Stomach (tissue), 9 donors: Measurements from ENCODE around the gene SNRK. TPM values are rescaled to one million over a fixed set of nuclear protein-coding genes. Genes with fewer than 3 reads are reported as not detected.
"Not testable (repeated sequence)": the region's sequence is repeated elsewhere in the genome, so short reads cannot be mapped to it uniquely, and the experiment has no call there.

Experiments
- DNase-seq, 2 donors: peaks; one replicate each; pipeline versions ENCODE4 v3.0.0 to v3.0.0-alpha.2; 2013 to 2019
- H3K27ac ChIP-seq, 5 donors: fragments of 200-600 bp in 4 of 5; sonication (generic) in 4 of 5; one replicate each; pipeline ENCODE4 v1.5.1; 2013 to 2019; ENCODE audit warnings: mild to moderate bottlenecking in 1 of 5, moderate library complexity in 1 of 5
- H3K27me3 ChIP-seq, 3 donors: fragments of 200-600 bp; sonication (generic); one replicate each; pipeline ENCODE4 v1.5.1; 2017 to 2019; ENCODE audit warnings: mixed run types in 1 of 3
- H3K36me3 ChIP-seq, 4 donors: fragments of 200-600 bp; sonication (generic); 1 replicate in 3 of 4; 2 replicates in 1 of 4; pipeline ENCODE4 v1.5.1; 2016 to 2019
- H3K4me1 ChIP-seq, 4 donors: fragments of 200-600 bp; sonication (generic); one replicate each; pipeline ENCODE4 v1.5.1; 2016 to 2019
- H3K4me3 ChIP-seq, 4 donors: fragments of 200-600 bp; sonication (generic) in 3 of 4; one replicate each; pipeline ENCODE4 v1.5.1; 2016 to 2019; ENCODE audit warnings: mild to moderate bottlenecking in 1 of 4
- H3K9me3 ChIP-seq, 4 donors: fragments of 200-600 bp; sonication (generic); one replicate each; pipeline ENCODE4 v1.5.1; 2016 to 2019
- EP300 ChIP-seq: sonication (generic); formaldehyde crosslinking; IDR thresholded peaks from one replicate; pipeline ENCODE4 v1.6.1; 2017; ENCODE audit warnings: antibody characterized with exemption
- POLR2A ChIP-seq, 4 donors: fragments of 450-650 bp; IDR thresholded peaks; one replicate each; pipeline ENCODE4 v1.6.1; 2016; ENCODE audit warnings: antibody characterized with exemption in 4 of 4, control low read depth in 2 of 4, mild to moderate bottlenecking in 1 of 4, moderate library complexity in 1 of 4
- POLR2AphosphoS5 ChIP-seq, 3 donors: sonication (generic); formaldehyde crosslinking; IDR thresholded peaks; one replicate each; pipeline ENCODE4 v1.6.1; 2016; ENCODE audit warnings: antibody characterized with exemption in 3 of 3
- WGBS, 5 donors: extraction: QIAGEN DNeasy Blood & Tissue Kit in 3 of 5; methylation state at CpG; one replicate each; pipeline versions ENCODE4 v1.1.5 to v1.1.7; 2013 to 2018; 5-methylcytosine and 5-hydroxymethylcytosine counted together
- intact Hi-C: fragments of 100-400 bp; cut with DNase I; formaldehyde crosslinking; loops from one replicate; pipeline ENCODE4 v1.15.1; 2023; ENCODE audit warnings: low total_unique reads
- polyA plus RNA-seq, 3 donors: library from polyadenylated mRNA; stranded (reverse); fragments of 200-250 nt; gene quantifications; one replicate each; pipeline ENCODE4 v1.2.3, GENCODE V29; 2013
- total RNA-seq, 5 donors: library from RNA; depleted of rRNA; stranded (reverse); fragments of >200 nt; gene quantifications; one replicate each; pipeline versions ENCODE4 v1.1.0 to v1.2.3, GENCODE V29; 2014 to 2016
- TF ChIP-seq, protein P1 (sequence below), 7 experiments: fragments of 450-650 bp in 4 of 7; fragments of 200-600 bp in 3 of 7; sonication (generic) in 3 of 7; IDR thresholded peaks; one replicate each; pipeline ENCODE4 v1.5.1; 2016 to 2019; ENCODE audit warnings: antibody characterized with exemption in 7 of 7, control low read depth in 2 of 7, mild to moderate bottlenecking in 1 of 7
- donor health status: healthy with polysubstance abuse.
- donor health status: Bipolar disorder and iron deficiency.
- donor health status: healthy.

Gene SNRK
- total and polyA plus RNA-seq, 8 donors, result 8.2 to 183 (median 36.0) TPM

DNA sequence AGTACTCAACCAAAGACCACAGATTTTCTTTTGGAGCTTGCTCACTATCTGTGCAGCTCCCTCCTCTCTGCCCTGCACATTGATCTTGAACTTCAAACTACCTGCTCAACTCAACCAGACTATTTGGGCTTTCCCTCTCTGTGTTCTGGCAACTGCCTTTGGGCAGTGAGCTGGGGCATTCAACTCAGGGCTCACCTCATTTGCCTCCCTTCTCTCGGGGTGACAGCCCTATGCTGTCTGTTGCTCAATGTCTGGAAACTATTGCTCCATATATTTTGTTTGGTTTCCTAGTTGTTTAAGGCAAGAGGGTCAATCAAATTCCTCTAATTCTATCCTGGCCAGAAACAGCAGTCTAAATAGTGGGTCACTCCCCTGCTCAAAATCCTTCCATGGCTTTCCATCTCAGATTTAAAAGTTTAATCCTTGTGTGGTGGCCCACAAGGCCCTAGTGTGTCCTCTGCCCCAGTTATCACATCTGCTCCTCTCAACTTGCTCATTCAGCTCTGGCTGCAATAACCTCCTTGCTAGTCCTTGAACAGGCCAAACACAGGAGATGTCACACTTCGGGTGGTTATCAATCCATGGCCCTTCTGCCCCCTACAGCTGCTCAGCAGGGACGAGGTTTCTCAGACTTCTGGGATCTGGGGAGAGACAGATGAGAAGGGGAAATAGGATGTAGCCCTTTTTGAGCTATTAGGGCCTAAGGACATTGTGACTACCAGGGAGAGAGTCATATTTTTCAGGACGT, 67.8 kb downstream of the SNRK start:
- H3K4me3 ChIP-seq, result no peak overlapping the region
- WGBS, 5 donors, result 83 to 90% (median 88%) methylated on average over 4 of the region's 4 CpGs
- H3K27ac ChIP-seq, result no peak overlapping the region
- intact Hi-C loops, result no loop called here
- no peak for TF ChIP-seq POLR2AphosphoS5 (IDR thresholded peaks at IDR 0.05)
- no peak for TF ChIP-seq POLR2A (IDR thresholded peaks at IDR 0.05)
- TF ChIP-seq, protein P1, sequence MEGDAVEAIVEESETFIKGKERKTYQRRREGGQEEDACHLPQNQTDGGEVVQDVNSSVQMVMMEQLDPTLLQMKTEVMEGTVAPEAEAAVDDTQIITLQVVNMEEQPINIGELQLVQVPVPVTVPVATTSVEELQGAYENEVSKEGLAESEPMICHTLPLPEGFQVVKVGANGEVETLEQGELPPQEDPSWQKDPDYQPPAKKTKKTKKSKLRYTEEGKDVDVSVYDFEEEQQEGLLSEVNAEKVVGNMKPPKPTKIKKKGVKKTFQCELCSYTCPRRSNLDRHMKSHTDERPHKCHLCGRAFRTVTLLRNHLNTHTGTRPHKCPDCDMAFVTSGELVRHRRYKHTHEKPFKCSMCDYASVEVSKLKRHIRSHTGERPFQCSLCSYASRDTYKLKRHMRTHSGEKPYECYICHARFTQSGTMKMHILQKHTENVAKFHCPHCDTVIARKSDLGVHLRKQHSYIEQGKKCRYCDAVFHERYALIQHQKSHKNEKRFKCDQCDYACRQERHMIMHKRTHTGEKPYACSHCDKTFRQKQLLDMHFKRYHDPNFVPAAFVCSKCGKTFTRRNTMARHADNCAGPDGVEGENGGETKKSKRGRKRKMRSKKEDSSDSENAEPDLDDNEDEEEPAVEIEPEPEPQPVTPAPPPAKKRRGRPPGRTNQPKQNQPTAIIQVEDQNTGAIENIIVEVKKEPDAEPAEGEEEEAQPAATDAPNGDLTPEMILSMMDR (IDR thresholded peaks at IDR 0.05), result no peak
- no peak for TF ChIP-seq EP300
- H3K9me3 ChIP-seq, result peaks cover 7 to 58% (median 39%) of the 10 kb centered on the region in 4 donors
- H3K36me3 ChIP-seq, result peaks cover 11 to 37% (median 25%) of the 10 kb centered on the region in 4 donors
- no peaks in the 10 kb centered on the region for H3K4me1 ChIP-seq
- no peak for DNase-seq
- H3K27me3 ChIP-seq, result no peaks in the 10 kb centered on the region

DNA sequence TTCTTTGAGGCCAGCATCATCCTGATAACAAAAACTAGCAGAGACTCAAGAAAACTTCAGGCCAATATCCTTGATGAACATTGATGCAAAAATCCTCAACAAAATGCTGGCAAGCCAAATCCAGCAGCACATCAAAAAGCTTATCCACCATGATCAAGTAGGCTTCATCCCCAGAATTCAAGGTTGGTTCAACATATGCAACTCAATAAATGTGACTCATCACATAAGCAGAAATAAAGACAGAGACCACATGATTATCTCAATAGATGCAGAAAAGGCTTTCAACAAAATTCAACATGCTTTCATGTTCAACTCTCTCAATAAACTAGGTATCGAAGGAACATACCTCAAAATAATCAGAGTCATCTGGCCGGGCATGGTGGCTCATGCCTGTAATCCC, 69.7 kb downstream of the SNRK start:
- H3K4me3 ChIP-seq, DNase-seq, H3K27me3 ChIP-seq, H3K27ac ChIP-seq, intact Hi-C loops, H3K4me1 ChIP-seq: not testable (repeated sequence)
- Histone ChIP-seq H3K36me3 (peaks cover 3 to 18% (median 5%) of the 10 kb centered on the region in 4 donors), H3K9me3 (peaks cover 7 to 58% (median 39%) of the 10 kb centered on the region in 4 donors)
- WGBS, 5 donors, result 97 to 100% (median 98%) methylated on average over 2 of the region's 2 CpGs

DNA sequence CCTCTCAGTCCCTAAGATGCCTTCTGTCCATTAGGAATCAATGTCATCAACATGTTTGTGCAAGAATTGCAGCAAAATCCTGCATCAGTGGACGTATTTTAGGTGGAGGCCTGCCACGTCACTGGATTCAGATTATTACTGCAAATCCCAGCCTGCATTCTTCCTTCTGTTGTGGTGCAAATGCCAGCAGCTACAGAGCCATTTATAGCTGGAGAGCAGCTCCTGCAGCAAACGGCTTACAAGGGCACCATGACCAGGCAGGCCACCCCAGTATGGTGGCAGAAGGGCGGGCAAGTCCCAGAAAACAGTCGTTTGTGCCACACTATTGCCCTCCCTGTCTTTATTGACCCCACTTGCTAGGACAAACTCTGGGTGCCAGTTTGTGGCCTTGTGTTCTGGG, 74.7 kb downstream of the SNRK start:
- peaks cover 4 to 7% (median 5%) of the 10 kb centered on the region in 4 donors for H3K4me1 ChIP-seq
- H3K27me3 ChIP-seq, result no peaks in the 10 kb centered on the region
- WGBS, 5 donors, result 75 to 90% (median 86%) methylated on average over 5 of the region's 5 CpGs
- no peak overlapping the region for H3K27ac ChIP-seq
- H3K4me3 ChIP-seq, result no peak overlapping the region
- DNase-seq, result no peak
- intact Hi-C loops, result no loop called here
- TF ChIP-seq, protein P1 (IDR thresholded peaks at IDR 0.05), result no peak
- TF ChIP-seq POLR2A (IDR thresholded peaks at IDR 0.05), result no peak
- no peak for TF ChIP-seq POLR2AphosphoS5 (IDR thresholded peaks at IDR 0.05)
- no peak for TF ChIP-seq EP300
- peaks cover 0 to 8% (median 8%) of the 10 kb centered on the region in 4 donors for H3K36me3 ChIP-seq
- peaks cover 0 to 12% (median 3%) of the 10 kb centered on the region in 4 donors for H3K9me3 ChIP-seq

DNA sequence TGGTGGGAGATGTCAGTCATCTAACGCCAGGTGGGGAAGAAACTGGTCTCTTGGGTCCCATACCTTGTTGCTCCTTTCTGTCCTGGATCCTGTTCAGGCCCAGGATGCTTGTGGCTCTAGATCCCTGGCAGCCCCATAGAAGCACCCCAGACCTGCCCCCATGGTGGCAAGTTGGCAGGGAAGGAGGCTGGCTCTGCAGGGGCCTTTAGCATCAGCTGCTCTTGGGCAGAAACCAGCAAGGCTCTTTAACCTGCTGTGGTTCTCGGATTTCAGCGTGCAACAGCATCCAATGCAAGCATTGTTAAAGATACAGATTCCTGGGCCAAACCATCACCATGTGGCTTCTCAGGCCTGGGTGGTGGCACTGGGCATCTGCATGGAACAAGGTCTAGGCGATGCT, 75.8 kb downstream of the SNRK start:
- H3K27ac ChIP-seq, result no peak overlapping the region
- no peak for DNase-seq
- no peak overlapping the region for H3K4me3 ChIP-seq
- H3K4me1 ChIP-seq, result peaks cover 14 to 18% (median 16%) of the 10 kb centered on the region in 4 donors
- TF ChIP-seq EP300 (no peak), POLR2A (IDR thresholded peaks at IDR 0.05) (no peak), POLR2AphosphoS5 (IDR thresholded peaks at IDR 0.05) (no peak)
- TF ChIP-seq, protein P1 (IDR thresholded peaks at IDR 0.05), result no peak
- peaks cover 0 to 3% (median 0%) of the 10 kb centered on the region in 4 donors for H3K9me3 ChIP-seq
- peaks cover 0 to 13% (median 8%) of the 10 kb centered on the region in 4 donors for H3K36me3 ChIP-seq
- WGBS, 5 donors, result 93 to 97% (median 96%) methylated on average over 3 to 4 of the region's 4 CpGs
- H3K27me3 ChIP-seq, result no peaks in the 10 kb centered on the region
- intact Hi-C loops, result no loop called here

DNA sequence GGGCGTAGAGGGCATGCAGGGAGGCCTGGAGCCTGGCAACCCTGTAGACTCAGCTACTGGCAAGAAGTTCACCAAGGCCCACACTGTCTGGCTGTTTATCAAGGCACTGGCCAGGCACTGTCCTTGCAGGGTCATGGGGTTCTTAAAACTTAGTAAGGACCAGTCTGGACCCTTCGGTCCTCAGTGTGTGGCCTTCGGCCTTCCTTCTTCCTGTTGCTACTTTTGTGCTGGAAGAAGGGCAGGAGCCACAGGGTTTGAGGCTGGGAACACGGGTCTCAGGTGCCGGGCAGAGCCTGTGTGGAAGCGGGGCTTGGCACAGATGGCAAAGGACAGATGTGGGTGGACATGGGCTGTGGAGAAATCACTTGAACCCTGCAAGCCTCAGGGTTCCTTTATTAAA, 76.6 kb downstream of the SNRK start:
- intact Hi-C loops, result no loop called here
- Histone ChIP-seq H3K27ac (no peak overlapping the region), H3K9me3 (no peaks in the 10 kb centered on the region), H3K4me3 (no peak overlapping the region), H3K27me3 (no peaks in the 10 kb centered on the region), H3K36me3 (peaks cover 0 to 13% (median 8%) of the 10 kb centered on the region in 4 donors), H3K4me1 (peaks cover 14 to 18% (median 16%) of the 10 kb centered on the region in 4 donors)
- DNase-seq, result no peak
- WGBS, 5 donors, result 93 to 99% (median 94%) methylated on average over 6 of the region's 6 CpGs
- TF ChIP-seq POLR2A (IDR thresholded peaks at IDR 0.05) (no peak), POLR2AphosphoS5 (IDR thresholded peaks at IDR 0.05) (no peak), EP300 (no peak)
- TF ChIP-seq, protein P1 (IDR thresholded peaks at IDR 0.05), result no peak
